ENCODE measurements around the gene SPATA21. TPM values are rescaled to one million over a fixed set of nuclear protein-coding genes. Genes with fewer than 3 reads are reported as not detected.

Gene SPATA21
- polyA plus RNA-seq, 3 donors: not detected

- H3K4me1 Mint-ChIP-seq: peaks cover 59% of the 10 kb centered on the region
- peak overlapping the region; percentile 92 to 97 (median 94) for H3K27ac Mint-ChIP-seq
- peaks cover 45% of the 10 kb centered on the region for H4K20me1 ChIP-seq (ENCODE audit: insufficient read depth, low read length)
- peaks cover 21 to 33% of the 10 kb centered on the region in 2 donors for H3K36me3 Mint-ChIP-seq
- 0% methylated on average over 5 of the region's 12 CpGs for WGBS (ENCODE audit: insufficient coverage)
- H3K36me3 ChIP-seq (replicated peaks in 1 of 2; ENCODE audit: control insufficient read depth in 1 of 2, insufficient read depth in 2 of 2, low read length in 2 of 2): peaks cover 15 to 19% of the 10 kb centered on the region in 2 donors
- peak overlapping the region; percentile 92 for H3K4me2 ChIP-seq (replicated peaks; ENCODE audit: extremely low read depth, low read length, poor library complexity, severe bottlenecking)
- peak overlapping the region; percentile 87 for H2AFZ ChIP-seq (ENCODE audit: insufficient read depth, low read depth, low read length, poor library complexity, severe bottlenecking)
- peaks cover 0 to 2% (median 1%) of the 10 kb centered on the region in 3 donors for H3K27me3 Mint-ChIP-seq (ENCODE audit: low read depth in 3 of 3)
- intact Hi-C loops (cut with micrococcal nuclease): loop anchor here in 1 of 2 donors (5.0 kb wide), 1 partner anchor 74 kb away; the partner anchor contains the start of gene SZRD1
- peak in 2 of 3 donors; percentile 15 to 28 for DNase-seq
- H3K27me3 ChIP-seq (ENCODE audit: control insufficient read depth in 2 of 2, insufficient read depth in 2 of 2, low read length in 2 of 2): no peaks in the 10 kb centered on the region
- peak overlapping the region; percentile 54 to 100 (median 100) for H3K4me3 ChIP-seq (replicated peaks in 1 of 3; ENCODE audit: low read depth in 2 of 3, low read length in 3 of 3)
- H3K9me3 Mint-ChIP-seq: peaks cover 0 to 3% (median 0%) of the 10 kb centered on the region in 7 donors
- no peaks in the 10 kb centered on the region for H3K9me3 ChIP-seq (replicated peaks in 1 of 2; ENCODE audit: control insufficient read depth in 1 of 2, insufficient read depth in 1 of 2, low read length in 2 of 2)
- peak overlapping the region; percentile 99 for H3K27ac ChIP-seq (ENCODE audit: low read depth in 1 of 2, low read length in 2 of 2)
- peak overlapping the region; percentile 92 to 96 for H3K4me3 Mint-ChIP-seq
- peaks cover 49% of the 10 kb centered on the region for H3K79me2 ChIP-seq (ENCODE audit: insufficient read depth, low read length)
- peaks cover 56% of the 10 kb centered on the region in 2 donors for H3K4me1 ChIP-seq (ENCODE audit: control insufficient read depth in 1 of 2, insufficient read depth in 2 of 2, low read length in 2 of 2)
- peak overlapping the region; percentile 96 for H3K9ac ChIP-seq (ENCODE audit: insufficient read depth, low read length, poor library complexity, severe bottlenecking)
- TF ChIP-seq, protein P1, sequence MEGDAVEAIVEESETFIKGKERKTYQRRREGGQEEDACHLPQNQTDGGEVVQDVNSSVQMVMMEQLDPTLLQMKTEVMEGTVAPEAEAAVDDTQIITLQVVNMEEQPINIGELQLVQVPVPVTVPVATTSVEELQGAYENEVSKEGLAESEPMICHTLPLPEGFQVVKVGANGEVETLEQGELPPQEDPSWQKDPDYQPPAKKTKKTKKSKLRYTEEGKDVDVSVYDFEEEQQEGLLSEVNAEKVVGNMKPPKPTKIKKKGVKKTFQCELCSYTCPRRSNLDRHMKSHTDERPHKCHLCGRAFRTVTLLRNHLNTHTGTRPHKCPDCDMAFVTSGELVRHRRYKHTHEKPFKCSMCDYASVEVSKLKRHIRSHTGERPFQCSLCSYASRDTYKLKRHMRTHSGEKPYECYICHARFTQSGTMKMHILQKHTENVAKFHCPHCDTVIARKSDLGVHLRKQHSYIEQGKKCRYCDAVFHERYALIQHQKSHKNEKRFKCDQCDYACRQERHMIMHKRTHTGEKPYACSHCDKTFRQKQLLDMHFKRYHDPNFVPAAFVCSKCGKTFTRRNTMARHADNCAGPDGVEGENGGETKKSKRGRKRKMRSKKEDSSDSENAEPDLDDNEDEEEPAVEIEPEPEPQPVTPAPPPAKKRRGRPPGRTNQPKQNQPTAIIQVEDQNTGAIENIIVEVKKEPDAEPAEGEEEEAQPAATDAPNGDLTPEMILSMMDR (IDR thresholded peaks at IDR 0.05): no peak
Observed at GRCh38 chr1:16441282-16441665, 4.0 kb upstream of the SPATA21 start.

DNA sequence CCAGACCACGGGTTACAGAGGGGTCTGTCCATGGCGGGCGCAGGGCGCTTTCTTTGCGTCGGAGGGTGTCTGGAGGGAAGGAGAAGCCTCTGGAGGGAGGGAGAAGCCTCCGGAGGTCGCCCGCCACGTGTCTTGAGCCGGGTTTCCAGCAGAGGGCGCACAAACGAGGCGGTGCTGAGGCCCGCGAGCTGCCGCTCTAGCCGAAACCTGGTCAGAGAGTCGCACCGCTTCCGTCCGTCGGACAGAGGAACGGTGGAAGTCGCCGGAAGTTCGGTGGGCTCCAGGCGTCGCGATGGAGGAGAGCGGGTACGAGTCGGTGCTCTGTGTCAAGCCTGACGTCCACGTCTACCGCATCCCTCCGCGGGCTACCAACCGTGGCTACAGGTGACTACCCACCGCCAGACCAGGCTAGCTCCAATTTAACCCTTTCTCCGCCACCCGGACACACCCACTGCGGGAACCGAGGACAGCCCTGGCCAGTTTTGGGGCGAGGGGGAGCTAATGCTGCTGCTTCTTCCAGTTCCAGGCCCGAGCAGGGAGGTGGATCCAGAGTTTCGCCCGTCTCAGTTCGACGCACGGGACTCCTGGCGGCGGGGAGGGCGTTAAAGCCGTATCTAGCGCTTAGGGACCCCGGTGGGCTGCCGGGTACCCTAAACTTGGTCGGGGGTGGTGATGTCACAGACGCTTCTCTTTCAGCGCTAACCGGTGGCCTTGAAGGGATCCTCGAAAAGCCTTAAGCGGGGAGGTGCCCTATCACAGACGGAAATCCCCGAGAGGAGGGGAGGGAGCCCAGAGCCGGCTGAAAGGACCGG is 3.5 kb upstream of the SPATA21 start, which contains the start of gene NECAP2:
NECAP2 (plus strand) TSS at position 255 of the 812 bp plus-strand sequence; CDS start at position 293, 38 bp downstream.
- TF ChIP-seq, protein P1 (IDR thresholded peaks at IDR 0.05): peak; percentile 88
- Histone ChIP-seq H3K4me3 (replicated peaks in 1 of 3; ENCODE audit: low read depth in 2 of 3, low read length in 3 of 3) (peak within 1 kb of the TSS; percentile 54 to 100 (median 100)), H3K4me1 (ENCODE audit: control insufficient read depth in 1 of 2, insufficient read depth in 2 of 2, low read length in 2 of 2) (peaks cover 56% of the 10 kb centered on the region in 2 donors), H3K4me2 (replicated peaks; ENCODE audit: extremely low read depth, low read length, poor library complexity, severe bottlenecking) (peak within 1 kb of the TSS; percentile 92), H3K27ac (ENCODE audit: low read depth in 1 of 2, low read length in 2 of 2) (peak within 1 kb of the TSS; percentile 99), H3K27me3 (ENCODE audit: control insufficient read depth in 2 of 2, insufficient read depth in 2 of 2, low read length in 2 of 2) (no peaks in the 10 kb centered on the region), H3K9me3 (replicated peaks in 1 of 2; ENCODE audit: control insufficient read depth in 1 of 2, insufficient read depth in 1 of 2, low read length in 2 of 2) (no peaks in the 10 kb centered on the region), H3K36me3 (replicated peaks in 1 of 2; ENCODE audit: control insufficient read depth in 1 of 2, insufficient read depth in 2 of 2, low read length in 2 of 2) (peaks cover 9 to 13% of the 10 kb centered on the region in 2 donors), H2AFZ (ENCODE audit: insufficient read depth, low read depth, low read length, poor library complexity, severe bottlenecking) (peak within 1 kb of the TSS; percentile 87), H3K9ac (ENCODE audit: insufficient read depth, low read length, poor library complexity, severe bottlenecking) (peak within 1 kb of the TSS; percentile 96), H3K79me2 (ENCODE audit: insufficient read depth, low read length) (peaks cover 43% of the 10 kb centered on the region), H4K20me1 (ENCODE audit: insufficient read depth, low read length) (peaks cover 39% of the 10 kb centered on the region)
- intact Hi-C loops (cut with micrococcal nuclease): loop anchor here in 1 of 2 donors (5.0 kb wide), 1 partner anchor 73 kb away; the partner anchor contains the start of gene SZRD1
- Mint-ChIP-seq H3K27ac (peak within 1 kb of the TSS; percentile 92 to 97 (median 94)), H3K9me3 (peaks cover 0 to 3% (median 0%) of the 10 kb centered on the region in 7 donors), H3K27me3 (ENCODE audit: low read depth in 3 of 3) (peaks cover 0 to 2% (median 1%) of the 10 kb centered on the region in 3 donors), H3K4me3 (peak within 1 kb of the TSS; percentile 92 to 96), H3K4me1 (peaks cover 59% of the 10 kb centered on the region), H3K36me3 (peaks cover 17 to 27% of the 10 kb centered on the region in 2 donors)
- under 1% methylated on average over 60 of the region's 68 CpGs for WGBS (ENCODE audit: insufficient coverage)
- peak; percentile 87 for DNase-seq

Measured in CD14-positive monocyte (primary cell).